Measurements from ENCODE around the gene USH2A. TPM values are rescaled to one million over a fixed set of nuclear protein-coding genes. Genes with fewer than 3 reads are reported as not detected.

The USH2A gene
- total and polyA plus RNA-seq, 11 donors = 0.03 to 4.7 (median 1.7) TPM

DNA sequence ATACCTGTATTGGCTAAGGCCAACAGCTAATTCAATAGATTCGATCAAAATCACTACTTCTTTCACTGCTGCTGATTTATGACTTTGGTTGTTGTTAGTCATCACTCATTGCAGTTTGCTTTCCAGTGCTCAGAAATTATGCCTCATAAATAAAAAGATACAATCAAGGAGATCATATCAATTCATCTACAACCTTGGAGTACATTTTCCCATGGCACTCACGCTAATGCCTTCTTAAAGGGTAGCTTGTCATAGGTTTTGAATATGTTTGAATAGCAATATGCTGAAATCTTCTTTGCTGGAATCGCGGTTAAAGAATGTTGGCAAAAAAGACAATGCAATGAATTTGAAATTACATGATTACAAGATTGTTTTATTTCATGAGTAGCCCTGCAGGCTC is 766.2 kb downstream of the USH2A start:
- no peaks in the 10 kb centered on the region for H3K27me3 ChIP-seq
- no peaks in the 10 kb centered on the region for H3K4me1 ChIP-seq
- no peak for TF ChIP-seq POLR2A (IDR thresholded peaks at IDR 0.05)
- TF ChIP-seq, protein P1, sequence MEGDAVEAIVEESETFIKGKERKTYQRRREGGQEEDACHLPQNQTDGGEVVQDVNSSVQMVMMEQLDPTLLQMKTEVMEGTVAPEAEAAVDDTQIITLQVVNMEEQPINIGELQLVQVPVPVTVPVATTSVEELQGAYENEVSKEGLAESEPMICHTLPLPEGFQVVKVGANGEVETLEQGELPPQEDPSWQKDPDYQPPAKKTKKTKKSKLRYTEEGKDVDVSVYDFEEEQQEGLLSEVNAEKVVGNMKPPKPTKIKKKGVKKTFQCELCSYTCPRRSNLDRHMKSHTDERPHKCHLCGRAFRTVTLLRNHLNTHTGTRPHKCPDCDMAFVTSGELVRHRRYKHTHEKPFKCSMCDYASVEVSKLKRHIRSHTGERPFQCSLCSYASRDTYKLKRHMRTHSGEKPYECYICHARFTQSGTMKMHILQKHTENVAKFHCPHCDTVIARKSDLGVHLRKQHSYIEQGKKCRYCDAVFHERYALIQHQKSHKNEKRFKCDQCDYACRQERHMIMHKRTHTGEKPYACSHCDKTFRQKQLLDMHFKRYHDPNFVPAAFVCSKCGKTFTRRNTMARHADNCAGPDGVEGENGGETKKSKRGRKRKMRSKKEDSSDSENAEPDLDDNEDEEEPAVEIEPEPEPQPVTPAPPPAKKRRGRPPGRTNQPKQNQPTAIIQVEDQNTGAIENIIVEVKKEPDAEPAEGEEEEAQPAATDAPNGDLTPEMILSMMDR (IDR thresholded peaks at IDR 0.05) = no peak
- no peaks in the 10 kb centered on the region for H3K36me3 ChIP-seq
- no peak for ATAC-seq
- no peak for DNase-seq
- H3K9me3 ChIP-seq = no peaks in the 10 kb centered on the region
- intact Hi-C loops (cut with DNase I) = no loop called here
- 90 to 94% (median 93%) methylated on average over 4 of the region's 4 CpGs for WGBS, 4 donors
- H3K4me3 ChIP-seq = no peak overlapping the region
- no peak overlapping the region for H3K27ac ChIP-seq

DNA sequence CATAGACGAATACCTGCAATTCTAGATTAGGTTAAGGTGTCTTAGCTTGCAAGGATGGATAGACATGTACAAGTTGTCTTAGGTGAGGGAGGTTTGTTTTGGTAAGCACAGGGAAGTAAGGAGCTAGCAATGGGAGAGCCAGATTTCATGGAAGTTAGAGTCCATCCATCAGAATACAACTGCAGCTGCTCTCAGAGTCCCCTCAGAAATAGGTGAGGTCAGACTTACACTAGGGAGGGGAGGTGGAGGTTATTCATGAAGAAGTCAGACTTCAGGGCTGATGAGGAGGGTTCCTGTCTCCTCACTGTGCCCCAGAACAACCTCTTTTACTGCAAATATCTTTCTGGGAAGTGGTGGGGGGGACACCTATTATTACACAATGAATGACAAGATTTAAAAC is 770.9 kb downstream of the USH2A start:
- H3K27ac ChIP-seq = no peak overlapping the region
- H3K9me3 ChIP-seq = no peaks in the 10 kb centered on the region
- intact Hi-C loops (cut with DNase I) = no loop called here
- DNase-seq (no peak), ATAC-seq (no peak)
- WGBS, 4 donors = 55 to 79% (median 70%) methylated on average over 1 of the region's 1 CpG
- H3K36me3 ChIP-seq = no peaks in the 10 kb centered on the region
- peaks cover 0 to 12% (median 0%) of the 10 kb centered on the region in 9 donors for H3K27me3 ChIP-seq
- H3K4me1 ChIP-seq = no peaks in the 10 kb centered on the region
- TF ChIP-seq POLR2A (IDR thresholded peaks at IDR 0.05) = no peak
- TF ChIP-seq, protein P1 (IDR thresholded peaks at IDR 0.05) = no peak
- H3K4me3 ChIP-seq = no peak overlapping the region

DNA sequence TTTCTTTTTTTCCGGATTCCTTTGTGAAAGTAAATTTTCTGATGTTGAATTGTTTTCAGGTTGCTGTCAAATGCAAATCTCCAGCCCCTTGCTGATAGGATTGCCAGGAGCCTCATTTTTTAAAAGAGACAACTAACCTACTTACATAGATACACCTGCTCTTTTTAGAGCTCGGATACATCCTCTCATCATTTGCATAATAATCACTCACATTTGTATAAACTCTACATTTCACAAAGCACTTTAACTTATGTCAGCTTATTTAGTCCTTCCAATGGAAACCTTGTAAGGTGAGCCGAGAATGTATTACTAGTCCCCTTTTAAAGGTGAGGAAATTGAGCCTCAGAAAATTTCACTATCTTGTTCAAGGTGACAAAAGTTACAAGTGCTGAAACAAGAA is 771.4 kb downstream of the USH2A start:
- no peaks in the 10 kb centered on the region for H3K4me1 ChIP-seq
- TF ChIP-seq POLR2A (IDR thresholded peaks at IDR 0.05) = no peak
- TF ChIP-seq, protein P1 (IDR thresholded peaks at IDR 0.05) = no peak
- peaks cover 0 to 12% (median 0%) of the 10 kb centered on the region in 9 donors for H3K27me3 ChIP-seq
- DNase-seq (no peak), ATAC-seq (no peak)
- no peak overlapping the region for H3K4me3 ChIP-seq
- no peaks in the 10 kb centered on the region for H3K9me3 ChIP-seq
- intact Hi-C loops (cut with DNase I) = no loop called here
- WGBS, 4 donors = 39 to 47% (median 44%) methylated on average over 3 of the region's 3 CpGs
- no peaks in the 10 kb centered on the region for H3K36me3 ChIP-seq
- no peak overlapping the region for H3K27ac ChIP-seq

DNA sequence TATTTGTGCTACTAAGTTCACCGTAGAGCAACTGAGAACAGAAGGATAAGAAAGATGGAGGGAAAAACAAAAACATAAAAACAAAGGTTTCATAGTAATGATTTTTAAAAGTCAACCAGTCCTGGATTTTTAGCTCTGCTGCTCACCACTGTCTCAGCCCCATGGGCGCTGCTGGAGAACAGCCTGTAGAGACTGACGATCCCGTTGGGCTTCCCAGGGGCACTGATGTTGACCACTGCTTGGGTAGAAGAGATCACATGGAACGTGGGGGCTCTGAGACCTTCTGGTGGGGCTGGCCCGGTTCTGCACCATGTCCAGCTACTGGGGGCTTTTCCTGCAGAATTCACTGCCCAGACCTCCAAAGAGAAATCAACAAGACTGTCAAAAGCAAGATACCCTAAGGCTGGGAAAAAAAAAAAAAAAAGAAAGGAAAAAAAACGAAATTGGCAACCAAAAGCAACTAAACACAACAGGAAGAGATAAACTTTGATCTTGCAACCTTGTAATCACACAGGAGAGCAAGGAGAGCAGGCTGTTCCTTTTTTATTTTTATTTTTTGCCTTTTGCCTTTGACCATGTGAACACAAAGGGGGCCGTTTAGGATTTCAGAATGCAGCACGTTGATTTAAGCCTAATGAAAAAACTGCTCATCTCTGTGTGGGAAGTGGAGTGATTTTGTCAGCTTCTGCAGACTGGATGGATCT is 772.6 kb downstream of the USH2A start:
- no peak for ATAC-seq
- 47 to 60% (median 53%) methylated on average over 9 of the region's 9 CpGs for WGBS, 4 donors
- no peak for DNase-seq
- Histone ChIP-seq H3K4me3 (no peak overlapping the region), H3K36me3 (no peaks in the 10 kb centered on the region), H3K27ac (no peak overlapping the region), H3K27me3 (peaks cover 0 to 12% (median 0%) of the 10 kb centered on the region in 9 donors), H3K9me3 (no peaks in the 10 kb centered on the region), H3K4me1 (no peaks in the 10 kb centered on the region)
- TF ChIP-seq, protein P1 (IDR thresholded peaks at IDR 0.05) = no peak
- TF ChIP-seq POLR2A (IDR thresholded peaks at IDR 0.05) = no peak
- intact Hi-C loops (cut with DNase I) = no loop called here
